ENCODE data around the gene GRAMD1C. TPM values are rescaled to one million over a fixed set of nuclear protein-coding genes. Genes with fewer than 3 reads are reported as not detected.
"Not testable (repeated sequence)": the region's sequence is repeated elsewhere in the genome, so short reads cannot be mapped to it uniquely, and the experiment has no call there.

GRAMD1C gene
- total RNA-seq, 2 experiments from 2014 or later, result 0.64 to 1.2 TPM

GRCh38 chr3:113831103-113831355, 7.6 kb upstream of the GRAMD1C start:
- H3K9me3 Mint-ChIP-seq, result peaks cover 13% of the 10 kb centered on the region
- no peak for DNase-seq
- no peaks in the 10 kb centered on the region for H3K36me3 Mint-ChIP-seq
- peaks cover 2% of the 10 kb centered on the region for H3K4me1 Mint-ChIP-seq (ENCODE audit: low read depth)
- intact Hi-C loops (cut with micrococcal nuclease), result no loop called here
- no peak overlapping the region for H3K4me3 Mint-ChIP-seq
- POLR2A ChIA-PET, result no interaction called here
- CTCF ChIA-PET, result no interaction called here
- H3K27ac Mint-ChIP-seq, result no peak overlapping the region
- H3K27me3 Mint-ChIP-seq, result no peaks in the 10 kb centered on the region

DNA sequence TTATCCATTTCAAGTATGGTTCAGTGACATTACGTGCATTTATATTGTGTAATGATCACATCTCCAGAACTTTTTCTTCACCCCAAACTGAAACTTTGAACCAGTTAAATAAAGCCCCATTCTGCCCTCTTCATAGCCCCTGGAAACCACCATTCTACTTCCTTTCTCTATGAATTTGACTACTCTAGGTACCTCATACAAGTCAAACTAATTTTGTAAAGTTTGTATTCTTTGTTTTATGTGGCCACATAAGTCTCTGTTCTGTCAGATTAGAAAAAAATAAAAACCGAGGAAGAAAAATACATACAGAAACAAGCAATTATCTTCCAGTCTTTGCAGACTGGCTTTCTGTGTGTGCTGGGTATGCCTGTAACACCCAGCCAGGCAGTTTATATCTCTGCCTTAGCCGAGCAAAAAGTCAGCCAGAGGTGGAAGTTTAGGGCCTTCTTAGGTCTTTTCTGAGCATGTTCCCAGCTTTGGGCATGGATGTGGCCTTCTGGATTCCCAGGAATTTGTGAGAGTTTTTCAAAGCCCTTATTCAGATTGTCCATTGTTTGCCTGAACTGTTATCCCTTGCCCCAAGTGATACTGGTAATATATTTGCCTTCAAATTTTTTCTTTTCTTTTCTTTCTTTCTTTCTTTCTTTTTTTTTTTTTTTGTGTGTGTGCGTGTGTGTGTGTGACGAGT, 6.0 kb upstream of the GRAMD1C start:
- Mint-ChIP-seq H3K36me3 (no peaks in the 10 kb centered on the region), H3K9me3 (peaks cover 13% of the 10 kb centered on the region), H3K27me3 (no peaks in the 10 kb centered on the region), H3K4me3 (no peak overlapping the region), H3K4me1 (ENCODE audit: low read depth) (peaks cover 2% of the 10 kb centered on the region), H3K27ac (no peak overlapping the region)
- intact Hi-C loops (cut with micrococcal nuclease), result no loop called here
- ChIA-PET CTCF (no interaction called here), POLR2A (no interaction called here)
- no peak for DNase-seq

- no peak overlapping the region for H3K27ac Mint-ChIP-seq
- H3K9me3 Mint-ChIP-seq, result peaks cover 13% of the 10 kb centered on the region
- intact Hi-C loops (cut with micrococcal nuclease), result loop anchor here (5.0 kb wide), 1 partner anchor 222 kb away; the partner anchor contains the start of genes CCDC191 and QTRT2
- CTCF ChIA-PET, result interaction anchor here (0.8 kb wide), 1 partner anchor 98 kb away, joined by 3 read pairs; no protein-coding TSS in a partner anchor
- no peaks in the 10 kb centered on the region for H3K27me3 Mint-ChIP-seq
- no peak for DNase-seq
- no peaks in the 10 kb centered on the region for H3K36me3 Mint-ChIP-seq
- POLR2A ChIA-PET, result no interaction called here
- peaks cover 8% of the 10 kb centered on the region for H3K4me1 Mint-ChIP-seq (ENCODE audit: low read depth)
- H3K4me3 Mint-ChIP-seq, result no peak overlapping the region
Measured at GRCh38 chr3:113834983-113835382, 3.6 kb upstream of the GRAMD1C start.

GRCh38 chr3:113839551-113839950, 963 bp downstream of the GRAMD1C start:
- peaks cover 6% of the 10 kb centered on the region for H3K4me1 Mint-ChIP-seq (ENCODE audit: low read depth)
- no peak for DNase-seq
- peak overlapping the region; percentile 68 for H3K4me3 Mint-ChIP-seq
- intact Hi-C loops (cut with micrococcal nuclease), result loop anchor here (1.0 to 5.0 kb wide), 3 partner anchors 74 to 218 kb away; partner anchors contain the start of genes ATP6V1A, CCDC191, NAA50 and QTRT2
- no peaks in the 10 kb centered on the region for H3K27me3 Mint-ChIP-seq
- no peaks in the 10 kb centered on the region for H3K9me3 Mint-ChIP-seq
- ChIA-PET POLR2A (no interaction called here), CTCF (interaction anchor here (0.7 to 4.5 kb wide), 5 partner anchors 74 to 103 kb away, joined by 3 to 27 read pairs (median 3); partner anchors contain the start of gene NAA50)
- H3K36me3 Mint-ChIP-seq, result no peaks in the 10 kb centered on the region
- H3K27ac Mint-ChIP-seq, result no peak overlapping the region

GRCh38 chr3:113844622-113845222, 6.1 kb downstream of the GRAMD1C start:
- H3K36me3 Mint-ChIP-seq, result no peaks in the 10 kb centered on the region
- no peaks in the 10 kb centered on the region for H3K27me3 Mint-ChIP-seq
- POLR2A ChIA-PET, result no interaction called here
- no peak overlapping the region for H3K27ac Mint-ChIP-seq
- intact Hi-C loops (cut with micrococcal nuclease), result no loop called here
- H3K9me3 Mint-ChIP-seq, result no peaks in the 10 kb centered on the region
- DNase-seq, result no peak
- no peaks in the 10 kb centered on the region for H3K4me1 Mint-ChIP-seq (ENCODE audit: low read depth)
- no peak overlapping the region for H3K4me3 Mint-ChIP-seq
- CTCF ChIA-PET, result interaction anchor here (0.6 to 3.0 kb wide), 23 partner anchors 11 to 1322 kb away, joined by 3 to 29 read pairs (median 4); partner anchors contain the start of genes ATP6V1A, CCDC191, NAA50 and QTRT2

- no peak for DNase-seq
- Mint-ChIP-seq H3K27me3 (no peaks in the 10 kb centered on the region), H3K4me1 (ENCODE audit: low read depth) (no peaks in the 10 kb centered on the region), H3K9me3 (no peaks in the 10 kb centered on the region), H3K36me3 (no peaks in the 10 kb centered on the region), H3K4me3 (no peak overlapping the region), H3K27ac (no peak overlapping the region)
- intact Hi-C loops (cut with micrococcal nuclease), result no loop called here
- POLR2A ChIA-PET, result no interaction called here
- CTCF ChIA-PET, result interaction anchor here (0.5 to 1.1 kb wide), 2 partner anchors 10 to 135 kb away, joined by 3 to 4 read pairs; no protein-coding TSS in a partner anchor
Measured at GRCh38 chr3:113847247-113847646, 8.7 kb downstream of the GRAMD1C start.

GRCh38 chr3:113847664-113848461, 9.3 kb downstream of the GRAMD1C start:
- no peaks in the 10 kb centered on the region for H3K4me1 Mint-ChIP-seq (ENCODE audit: low read depth)
- H3K9me3 Mint-ChIP-seq, result no peaks in the 10 kb centered on the region
- intact Hi-C loops (cut with micrococcal nuclease), result no loop called here
- no peak overlapping the region for H3K27ac Mint-ChIP-seq
- H3K36me3 Mint-ChIP-seq, result no peaks in the 10 kb centered on the region
- ChIA-PET POLR2A (no interaction called here), CTCF (no interaction called here)
- no peaks in the 10 kb centered on the region for H3K27me3 Mint-ChIP-seq
- no peak overlapping the region for H3K4me3 Mint-ChIP-seq
- DNase-seq, result no peak

DNA sequence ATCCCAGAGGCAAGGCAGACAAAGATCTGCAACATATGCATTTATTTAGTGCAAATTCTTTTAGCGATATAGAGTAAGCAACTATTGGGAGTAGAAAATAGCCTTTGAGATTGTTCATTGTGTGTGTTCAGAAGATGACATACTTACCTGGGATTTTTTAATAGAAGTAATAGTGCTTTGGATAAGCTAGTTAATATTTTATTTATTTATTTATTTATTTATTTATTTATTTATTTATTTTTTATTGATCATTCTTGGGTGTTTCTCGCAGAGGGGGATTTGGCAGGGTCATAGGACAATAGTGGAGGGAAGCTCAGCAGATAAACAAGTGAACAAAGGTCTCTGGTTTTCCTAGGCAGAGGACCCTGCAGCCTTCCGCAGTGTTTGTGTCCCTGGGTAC, 10.5 kb downstream of the GRAMD1C start:
- intact Hi-C loops (cut with micrococcal nuclease); POLR2A ChIA-PET; CTCF ChIA-PET: not testable (repeated sequence)

DNA sequence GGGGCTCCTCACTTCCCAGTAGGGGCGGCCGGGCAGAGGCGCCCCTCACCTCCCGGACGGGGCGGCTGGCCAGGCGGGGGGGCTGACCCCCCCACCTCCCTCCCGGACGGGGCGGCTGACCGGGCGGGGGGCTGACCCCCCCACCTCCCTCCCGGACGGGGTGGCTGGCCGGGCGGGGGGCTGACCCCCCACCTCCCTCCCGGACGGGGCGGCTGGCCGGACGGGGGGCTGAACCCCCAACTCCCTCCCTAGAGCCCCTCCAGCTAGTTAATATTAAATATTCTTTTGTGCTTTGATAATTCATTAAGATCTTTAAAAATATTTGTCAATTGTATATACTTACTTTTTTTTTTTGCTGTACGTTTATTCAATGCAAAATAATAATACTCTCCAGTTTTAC, 11.3 kb downstream of the GRAMD1C start:
- H3K4me1 Mint-ChIP-seq (ENCODE audit: low read depth); H3K27me3 Mint-ChIP-seq; intact Hi-C loops (cut with micrococcal nuclease); H3K27ac Mint-ChIP-seq; CTCF ChIA-PET; H3K36me3 Mint-ChIP-seq; DNase-seq; POLR2A ChIA-PET; H3K4me3 Mint-ChIP-seq; H3K9me3 Mint-ChIP-seq: not testable (repeated sequence)

More for the DNA sequence above, 10.5 kb downstream of the GRAMD1C start:
- not testable (repeated sequence) for DNase-seq; H3K9me3 Mint-ChIP-seq; H3K27ac Mint-ChIP-seq; H3K4me3 Mint-ChIP-seq; H3K27me3 Mint-ChIP-seq; H3K36me3 Mint-ChIP-seq; H3K4me1 Mint-ChIP-seq (ENCODE audit: low read depth)

GRCh38 chr3:113850391-113850790, 11.8 kb downstream of the GRAMD1C start:
- H3K27ac Mint-ChIP-seq; CTCF ChIA-PET; H3K9me3 Mint-ChIP-seq; intact Hi-C loops (cut with micrococcal nuclease); DNase-seq; H3K4me1 Mint-ChIP-seq (ENCODE audit: low read depth); H3K4me3 Mint-ChIP-seq; H3K36me3 Mint-ChIP-seq; H3K27me3 Mint-ChIP-seq; POLR2A ChIA-PET: not testable (repeated sequence)

DNA sequence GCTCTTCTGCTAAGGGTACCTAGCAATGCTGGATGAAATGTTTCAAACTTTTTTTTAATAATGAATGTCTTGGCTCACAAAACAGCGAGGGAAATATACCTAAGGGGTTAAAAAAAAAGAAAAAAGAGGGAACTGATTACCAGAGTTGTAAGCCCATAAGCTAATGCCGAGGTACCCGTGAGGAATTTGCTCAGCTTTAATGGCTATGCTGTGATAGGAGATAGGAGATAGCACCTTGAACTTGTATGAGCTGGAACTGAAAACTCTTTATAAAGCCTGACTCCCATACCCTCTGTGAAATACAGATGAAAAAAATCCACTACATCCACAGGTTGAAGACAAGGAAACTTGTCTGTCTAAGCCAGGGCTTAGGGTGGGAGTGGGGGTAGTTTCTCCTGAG, 13.9 kb downstream of the GRAMD1C start:
- ChIA-PET POLR2A (no interaction called here), CTCF (no interaction called here)
- H3K4me1 Mint-ChIP-seq (ENCODE audit: low read depth), result no peaks in the 10 kb centered on the region
- no peaks in the 10 kb centered on the region for H3K36me3 Mint-ChIP-seq
- DNase-seq, result no peak
- intact Hi-C loops (cut with micrococcal nuclease), result no loop called here
- H3K9me3 Mint-ChIP-seq, result no peaks in the 10 kb centered on the region
- H3K27me3 Mint-ChIP-seq, result no peaks in the 10 kb centered on the region
- H3K27ac Mint-ChIP-seq, result no peak overlapping the region
- H3K4me3 Mint-ChIP-seq, result no peak overlapping the region

DNA sequence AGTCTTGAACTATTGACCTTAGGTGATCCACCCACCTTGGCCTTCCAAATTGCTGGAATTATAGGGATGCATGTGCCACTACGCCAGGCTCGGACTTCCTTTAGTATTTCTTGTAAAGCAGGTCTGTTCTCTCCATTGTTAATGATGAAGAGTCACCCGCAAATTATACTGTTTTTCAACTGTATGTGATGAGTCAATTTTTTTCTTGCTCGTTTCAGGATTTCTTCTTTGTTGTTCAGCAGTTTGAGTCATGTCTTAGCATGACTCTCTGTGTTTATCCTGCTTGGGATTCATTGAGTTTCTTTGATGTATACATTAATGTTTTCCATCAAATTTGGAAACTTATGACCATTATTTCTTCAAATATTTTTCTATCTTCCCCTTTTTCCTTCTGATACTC, 28.9 kb downstream of the GRAMD1C start:
- ChIA-PET CTCF (no interaction called here), POLR2A (no interaction called here)
- H3K9me3 Mint-ChIP-seq, result no peaks in the 10 kb centered on the region
- no peaks in the 10 kb centered on the region for H3K4me1 Mint-ChIP-seq (ENCODE audit: low read depth)
- DNase-seq, result no peak
- H3K27me3 Mint-ChIP-seq, result peaks cover 10% of the 10 kb centered on the region
- no peaks in the 10 kb centered on the region for H3K36me3 Mint-ChIP-seq
- H3K4me3 Mint-ChIP-seq, result no peak overlapping the region
- no peak overlapping the region for H3K27ac Mint-ChIP-seq
- intact Hi-C loops (cut with micrococcal nuclease), result no loop called here
